OCI-LY7 (cell line): ENCODE results near the gene CTRB1.
"Not testable (repeated sequence)": the region's sequence is repeated elsewhere in the genome, so short reads cannot be mapped to it uniquely, and the experiment has no call there.

ENCODE experiments used
- EZH2phosphoT487 ChIP-seq: fragments of 200-600 bp; sonication (generic); IDR thresholded peaks from 2 replicates; pipeline ENCODE4 v1.6.1; 2018; ENCODE audit warnings: low read depth, borderline replicate concordance, mild to moderate bottlenecking, mixed run types, antibody characterized with exemption, low read length, moderate library complexity, mixed read lengths
- TF ChIP-seq, protein P1 (sequence below): fragments of 200-600 bp; sonication (generic); conservative IDR thresholded peaks from 2 replicates; pipeline ENCODE4 v1.5.1; 2014; ENCODE audit warnings: mild to moderate bottlenecking, antibody characterized with exemption, low read length, moderate library complexity, mixed read lengths

DNA sequence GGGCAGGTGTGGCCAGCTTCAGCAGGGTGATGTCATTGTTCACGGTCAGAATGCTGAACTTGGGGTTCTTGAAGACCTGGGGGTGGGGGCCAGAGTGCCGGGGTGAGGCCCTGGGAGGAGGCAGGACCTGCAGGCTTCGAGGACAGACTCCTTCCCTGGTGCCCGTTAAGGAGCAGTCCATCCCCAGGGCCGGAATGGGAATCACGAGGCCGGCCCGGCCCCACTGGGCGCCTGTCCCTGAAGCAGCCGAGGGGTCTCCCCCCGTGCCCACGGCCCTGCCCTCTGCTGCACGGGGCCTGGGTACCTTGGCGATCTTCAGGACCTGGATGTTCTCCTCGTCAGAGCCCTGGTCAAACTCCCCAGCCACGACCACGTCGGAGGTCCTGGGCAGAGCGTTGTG is 13.3 kb upstream of the CTRB1 start:
- TF ChIP-seq, protein P1, sequence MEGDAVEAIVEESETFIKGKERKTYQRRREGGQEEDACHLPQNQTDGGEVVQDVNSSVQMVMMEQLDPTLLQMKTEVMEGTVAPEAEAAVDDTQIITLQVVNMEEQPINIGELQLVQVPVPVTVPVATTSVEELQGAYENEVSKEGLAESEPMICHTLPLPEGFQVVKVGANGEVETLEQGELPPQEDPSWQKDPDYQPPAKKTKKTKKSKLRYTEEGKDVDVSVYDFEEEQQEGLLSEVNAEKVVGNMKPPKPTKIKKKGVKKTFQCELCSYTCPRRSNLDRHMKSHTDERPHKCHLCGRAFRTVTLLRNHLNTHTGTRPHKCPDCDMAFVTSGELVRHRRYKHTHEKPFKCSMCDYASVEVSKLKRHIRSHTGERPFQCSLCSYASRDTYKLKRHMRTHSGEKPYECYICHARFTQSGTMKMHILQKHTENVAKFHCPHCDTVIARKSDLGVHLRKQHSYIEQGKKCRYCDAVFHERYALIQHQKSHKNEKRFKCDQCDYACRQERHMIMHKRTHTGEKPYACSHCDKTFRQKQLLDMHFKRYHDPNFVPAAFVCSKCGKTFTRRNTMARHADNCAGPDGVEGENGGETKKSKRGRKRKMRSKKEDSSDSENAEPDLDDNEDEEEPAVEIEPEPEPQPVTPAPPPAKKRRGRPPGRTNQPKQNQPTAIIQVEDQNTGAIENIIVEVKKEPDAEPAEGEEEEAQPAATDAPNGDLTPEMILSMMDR, result not testable (repeated sequence)
- TF ChIP-seq EZH2phosphoT487, result not testable (repeated sequence)
